Measurements from ENCODE around the gene OR6K2. TPM values are rescaled to one million over a fixed set of nuclear protein-coding genes. Genes with fewer than 3 reads are reported as not detected.

OR6K2 gene
- total and polyA plus RNA-seq, 2 of the 4 experiments (the other 2 are of a cell fraction), result not detected

- H3K14ac ChIP-seq (replicated peaks; ENCODE audit: low read depth, low read length), result no peak overlapping the region
- CTCF ChIA-PET, result no interaction called here
- no peaks in the 10 kb centered on the region for H3K9me3 ChIP-seq (ENCODE audit: control insufficient read depth, insufficient read depth, low read length)
- no TSS peak for BruUV-seq (replicated peaks)
- H3K27me3 ChIP-seq (ENCODE audit: control insufficient read depth, insufficient read depth, low read length), result no peaks in the 10 kb centered on the region
- H3K18ac ChIP-seq (ENCODE audit: low read depth, low read length), result no peak overlapping the region
- H2BK120ac ChIP-seq (ENCODE audit: low read depth, low read length), result no peak overlapping the region
- TF ChIP-seq CHD1 (IDR thresholded peaks at IDR 0.05; ENCODE audit: low read depth, low read length) (no peak), BHLHE40 (IDR thresholded peaks at IDR 0.05; ENCODE audit: low read depth, low read length) (no peak), RCOR1 (IDR thresholded peaks at IDR 0.05; ENCODE audit: insufficient replicate concordance, low read length) (no peak), RAD21 (IDR thresholded peaks at IDR 0.05; ENCODE audit: low read length) (no peak), MAZ (IDR thresholded peaks at IDR 0.05; ENCODE audit: borderline replicate concordance, low read depth, low read length) (no peak), CEBPB (IDR thresholded peaks at IDR 0.05; ENCODE audit: low read depth, low read length) (no peak), CTCF (conservative IDR thresholded peaks at IDR 0.05; ENCODE audit: low read depth, low read length) (no peak), NFE2L2 (IDR thresholded peaks at IDR 0.05; ENCODE audit: low read depth, low read length) (no peak), USF2 (IDR thresholded peaks at IDR 0.05; ENCODE audit: low read depth, low read length) (no peak), ELK1 (IDR thresholded peaks at IDR 0.05; ENCODE audit: borderline replicate concordance, low read depth, low read length) (no peak), POLR2A (IDR thresholded peaks at IDR 0.05; ENCODE audit: low read depth, low read length) (no peak), MAFK (IDR thresholded peaks at IDR 0.05; ENCODE audit: low read depth, low read length) (no peak), FOS (IDR thresholded peaks at IDR 0.05; ENCODE audit: low read depth, low read length) (no peak), MXI1 (IDR thresholded peaks at IDR 0.05; ENCODE audit: borderline replicate concordance, low read depth, low read length) (no peak), RFX5 (IDR thresholded peaks at IDR 0.05; ENCODE audit: low read depth, low read length) (no peak), SMC3 (IDR thresholded peaks at IDR 0.05; ENCODE audit: low read depth, low read length) (no peak)
- DNase-seq (no peak), ATAC-seq (ENCODE audit: low read depth) (no peak)
- H3K23ac ChIP-seq (ENCODE audit: low read depth, low read length), result no peak overlapping the region
- dilution Hi-C loops (cut with HindIII; ENCODE audit: low sequenced_read_pairs, unreplicated experiment), result no loop called here
- no peak overlapping the region for H2BK20ac ChIP-seq (ENCODE audit: low read depth, low read length)
- H4K20me1 ChIP-seq (ENCODE audit: insufficient read depth, low read length), result no peaks in the 10 kb centered on the region
- H2AK9ac ChIP-seq (replicated peaks; ENCODE audit: low read depth, low read length, poor library complexity), result no peak overlapping the region
- no peaks in the 10 kb centered on the region for H3K79me1 ChIP-seq (ENCODE audit: low read depth in 1 of 2, low read length in 2 of 2)
- no peak overlapping the region for H4K91ac ChIP-seq (ENCODE audit: insufficient read depth, low read depth, low read length)
- H3K4me1 ChIP-seq (ENCODE audit: control insufficient read depth, insufficient read depth, low read length), result no peaks in the 10 kb centered on the region
- H3K9me1 ChIP-seq (ENCODE audit: insufficient read depth, low read length), result no peaks in the 10 kb centered on the region
- no peak overlapping the region for H3K4ac ChIP-seq (ENCODE audit: low read depth, low read length)
- H2BK5ac ChIP-seq (ENCODE audit: low read depth, low read length, poor library complexity, severe bottlenecking), result no peak overlapping the region
- no peak overlapping the region for H3K4me2 ChIP-seq (ENCODE audit: low read depth, low read length)
- no peak overlapping the region for H2BK15ac ChIP-seq (ENCODE audit: low read depth, low read length)
- H3K27ac ChIP-seq (ENCODE audit: insufficient read depth, low read length), result no peak overlapping the region
- no peak overlapping the region for H4K5ac ChIP-seq (ENCODE audit: low read depth, low read length)
- no peak overlapping the region for H3K9ac ChIP-seq (ENCODE audit: low read depth, low read length)
- POLR2A ChIA-PET (ENCODE audit: unreplicated experiment), result no interaction called here
- WGBS, 2 experiments (ENCODE audit: extremely low coverage in 2 of 2, insufficient read length in 1 of 2), result no CpG with 5 or more reads among the region's 2 CpGs
- in situ Hi-C loops (cut with MboI; ENCODE audit: low sequenced_read_pairs), result no loop called here
- H3K56ac ChIP-seq (ENCODE audit: extremely low read depth, insufficient read depth, low read length), result no peak overlapping the region
- H2AK5ac ChIP-seq (ENCODE audit: low read depth, low read length), result no peak overlapping the region
- no peak overlapping the region for H4K8ac ChIP-seq (ENCODE audit: low read depth in 2 of 2, low read length in 2 of 2)
- H3K36me3 ChIP-seq (ENCODE audit: control insufficient read depth, insufficient read depth, low read length), result no peaks in the 10 kb centered on the region
- intact Hi-C loops (cut with micrococcal nuclease), result no loop called here
- H3K4me3 ChIP-seq (ENCODE audit: insufficient read depth, low read depth, low read length), result no peak overlapping the region
- H2AFZ ChIP-seq (replicated peaks; ENCODE audit: low read length, poor library complexity), result no peak overlapping the region
Observed at GRCh38 chr1:158681606-158682005, 18.8 kb downstream of the OR6K2 start.

Data from IMR-90 (cell line).